ENCODE measurements around the gene SH3PXD2A.

The SH3PXD2A gene

GRCh38 chr10:103784089-103784488, 71.3 kb downstream of the SH3PXD2A start:
- WGBS (ENCODE audit: insufficient coverage), result 99% methylated on average over 7 of the region's 8 CpGs
- Histone ChIP-seq H3K36me3 (ENCODE audit: control insufficient read depth in 4 of 4, insufficient read depth in 4 of 4, low read length in 3 of 4) (no peaks in the 10 kb centered on the region), H3K27ac (ENCODE audit: insufficient read depth in 1 of 2, low read depth in 1 of 2, low read length in 2 of 2, poor library complexity in 1 of 2, severe bottlenecking in 2 of 2) (no peak overlapping the region), H3K9me3 (ENCODE audit: control extremely low read depth in 1 of 5, control insufficient read depth in 4 of 5, insufficient read depth in 2 of 5, low read depth in 1 of 5, low read length in 4 of 5) (no peaks in the 10 kb centered on the region), H3K4me1 (ENCODE audit: control extremely low read depth in 1 of 4, control insufficient read depth in 4 of 4, insufficient read depth in 4 of 4, low read length in 3 of 4) (peaks cover 0 to 35% (median 7%) of the 10 kb centered on the region in 4 experiments), H3K27me3 (replicated peaks in 2 of 5; ENCODE audit: control insufficient read depth in 4 of 5, insufficient read depth in 5 of 5, low read length in 4 of 5) (peaks cover 0 to 7% (median 0%) of the 10 kb centered on the region in 5 experiments), H3K4me3 (ENCODE audit: control insufficient read depth in 1 of 7, extremely low read depth in 1 of 7, insufficient read depth in 4 of 7, low read depth in 2 of 7, low read length in 6 of 7) (no peak overlapping the region)
- POLR2A ChIA-PET, result no interaction called here
- CTCF ChIA-PET, result interaction anchor here (0.5 to 2.5 kb wide), 5 partner anchors 9 to 105 kb away, joined by 3 to 7 read pairs (median 3); no protein-coding TSS in a partner anchor
- DNase-seq, result no peak

- CTCF ChIA-PET, result interaction anchor here (0.7 to 2.5 kb wide), 4 partner anchors 10 to 17 kb away, joined by 3 to 7 read pairs (median 3); no protein-coding TSS in a partner anchor
- WGBS (ENCODE audit: insufficient coverage), result 100% methylated on average over 6 of the region's 7 CpGs
- Histone ChIP-seq H3K4me3 (ENCODE audit: control insufficient read depth in 1 of 7, extremely low read depth in 1 of 7, insufficient read depth in 4 of 7, low read depth in 2 of 7, low read length in 6 of 7) (no peak overlapping the region), H3K9me3 (ENCODE audit: control extremely low read depth in 1 of 5, control insufficient read depth in 4 of 5, insufficient read depth in 2 of 5, low read depth in 1 of 5, low read length in 4 of 5) (no peaks in the 10 kb centered on the region), H3K27ac (ENCODE audit: insufficient read depth in 1 of 2, low read depth in 1 of 2, low read length in 2 of 2, poor library complexity in 1 of 2, severe bottlenecking in 2 of 2) (no peak overlapping the region), H3K36me3 (ENCODE audit: control insufficient read depth in 4 of 4, insufficient read depth in 4 of 4, low read length in 3 of 4) (no peaks in the 10 kb centered on the region), H3K27me3 (replicated peaks in 2 of 5; ENCODE audit: control insufficient read depth in 4 of 5, insufficient read depth in 5 of 5, low read length in 4 of 5) (peaks cover 0 to 7% (median 0%) of the 10 kb centered on the region in 5 experiments), H3K4me1 (ENCODE audit: control extremely low read depth in 1 of 4, control insufficient read depth in 4 of 4, insufficient read depth in 4 of 4, low read length in 3 of 4) (peaks cover 0 to 33% (median 7%) of the 10 kb centered on the region in 4 experiments)
- no peak for DNase-seq
- POLR2A ChIA-PET, result no interaction called here
Measured at GRCh38 chr10:103783681-103784080, 71.7 kb downstream of the SH3PXD2A start.

GRCh38 chr10:103781329-103782061, 73.9 kb downstream of the SH3PXD2A start:
- peak in 2 of 3 donors; percentile 44 to 55 for DNase-seq
- Histone ChIP-seq H3K36me3 (ENCODE audit: control insufficient read depth in 4 of 4, insufficient read depth in 4 of 4, low read length in 3 of 4) (no peaks in the 10 kb centered on the region), H3K9me3 (ENCODE audit: control extremely low read depth in 1 of 5, control insufficient read depth in 4 of 5, insufficient read depth in 2 of 5, low read depth in 1 of 5, low read length in 4 of 5) (no peaks in the 10 kb centered on the region), H3K27me3 (replicated peaks in 2 of 5; ENCODE audit: control insufficient read depth in 4 of 5, insufficient read depth in 5 of 5, low read length in 4 of 5) (peaks cover 0 to 7% (median 0%) of the 10 kb centered on the region in 5 experiments), H3K4me1 (ENCODE audit: control extremely low read depth in 1 of 4, control insufficient read depth in 4 of 4, insufficient read depth in 4 of 4, low read length in 3 of 4) (peaks cover 0 to 35% (median 7%) of the 10 kb centered on the region in 4 experiments), H3K27ac (ENCODE audit: insufficient read depth in 1 of 2, low read depth in 1 of 2, low read length in 2 of 2, poor library complexity in 1 of 2, severe bottlenecking in 2 of 2) (no peak overlapping the region), H3K4me3 (ENCODE audit: control insufficient read depth in 1 of 7, extremely low read depth in 1 of 7, insufficient read depth in 4 of 7, low read depth in 2 of 7, low read length in 6 of 7) (no peak overlapping the region)
- POLR2A ChIA-PET, result no interaction called here
- CTCF ChIA-PET, result interaction anchor here (0.7 to 1.9 kb wide), 8 partner anchors 9 to 94 kb away, joined by 3 to 8 read pairs (median 4); no protein-coding TSS in a partner anchor
- WGBS (ENCODE audit: insufficient coverage), result 94% methylated on average over 5 of the region's 6 CpGs

GRCh38 chr10:103780242-103781149, 74.9 kb downstream of the SH3PXD2A start:
- DNase-seq, result no peak
- Histone ChIP-seq H3K27ac (ENCODE audit: insufficient read depth in 1 of 2, low read depth in 1 of 2, low read length in 2 of 2, poor library complexity in 1 of 2, severe bottlenecking in 2 of 2) (no peak overlapping the region), H3K4me1 (ENCODE audit: control extremely low read depth in 1 of 4, control insufficient read depth in 4 of 4, insufficient read depth in 4 of 4, low read length in 3 of 4) (peaks cover 0 to 35% (median 7%) of the 10 kb centered on the region in 4 experiments), H3K9me3 (ENCODE audit: control extremely low read depth in 1 of 5, control insufficient read depth in 4 of 5, insufficient read depth in 2 of 5, low read depth in 1 of 5, low read length in 4 of 5) (no peaks in the 10 kb centered on the region), H3K27me3 (replicated peaks in 2 of 5; ENCODE audit: control insufficient read depth in 4 of 5, insufficient read depth in 5 of 5, low read length in 4 of 5) (peaks cover 0 to 7% (median 0%) of the 10 kb centered on the region in 5 experiments), H3K36me3 (ENCODE audit: control insufficient read depth in 4 of 4, insufficient read depth in 4 of 4, low read length in 3 of 4) (no peaks in the 10 kb centered on the region), H3K4me3 (ENCODE audit: control insufficient read depth in 1 of 7, extremely low read depth in 1 of 7, insufficient read depth in 4 of 7, low read depth in 2 of 7, low read length in 6 of 7) (no peak overlapping the region)
- ChIA-PET CTCF (interaction anchor here (0.7 to 1.9 kb wide), 6 partner anchors 10 to 95 kb away, joined by 3 to 8 read pairs (median 5); no protein-coding TSS in a partner anchor), POLR2A (interaction anchor here (0.6 kb wide), 1 partner anchor 16 kb away, joined by 3 read pairs; no protein-coding TSS in a partner anchor)
- WGBS (ENCODE audit: insufficient coverage), result 83% methylated on average over 7 of the region's 8 CpGs

- CTCF ChIA-PET, result interaction anchor here (0.7 to 1.5 kb wide), 4 partner anchors 13 to 96 kb away, joined by 3 to 5 read pairs (median 4); no protein-coding TSS in a partner anchor
- H3K27ac ChIP-seq (ENCODE audit: insufficient read depth in 1 of 2, low read depth in 1 of 2, low read length in 2 of 2, poor library complexity in 1 of 2, severe bottlenecking in 2 of 2), result no peak overlapping the region
- H3K9me3 ChIP-seq (ENCODE audit: control extremely low read depth in 1 of 5, control insufficient read depth in 4 of 5, insufficient read depth in 2 of 5, low read depth in 1 of 5, low read length in 4 of 5), result peaks cover 0 to 5% (median 1%) of the 10 kb centered on the region in 5 experiments
- H3K27me3 ChIP-seq (replicated peaks in 2 of 5; ENCODE audit: control insufficient read depth in 4 of 5, insufficient read depth in 5 of 5, low read length in 4 of 5), result peaks cover 0 to 7% (median 0%) of the 10 kb centered on the region in 5 experiments
- POLR2A ChIA-PET, result no interaction called here
- WGBS (ENCODE audit: insufficient coverage), result 98% methylated on average over 10 of the region's 10 CpGs
- DNase-seq, result no peak
- H3K4me3 ChIP-seq (ENCODE audit: control insufficient read depth in 1 of 7, extremely low read depth in 1 of 7, insufficient read depth in 4 of 7, low read depth in 2 of 7, low read length in 6 of 7), result no peak overlapping the region
- peaks cover 0 to 22% (median 7%) of the 10 kb centered on the region in 4 experiments for H3K4me1 ChIP-seq (ENCODE audit: control extremely low read depth in 1 of 4, control insufficient read depth in 4 of 4, insufficient read depth in 4 of 4, low read length in 3 of 4)
- H3K36me3 ChIP-seq (ENCODE audit: control insufficient read depth in 4 of 4, insufficient read depth in 4 of 4, low read length in 3 of 4), result no peaks in the 10 kb centered on the region
Measured at GRCh38 chr10:103778358-103779139, 76.8 kb downstream of the SH3PXD2A start.

- Histone ChIP-seq H3K4me1 (ENCODE audit: control extremely low read depth in 1 of 4, control insufficient read depth in 4 of 4, insufficient read depth in 4 of 4, low read length in 3 of 4) (peaks cover 0 to 34% (median 16%) of the 10 kb centered on the region in 4 experiments), H3K4me3 (ENCODE audit: control insufficient read depth in 1 of 7, extremely low read depth in 1 of 7, insufficient read depth in 4 of 7, low read depth in 2 of 7, low read length in 6 of 7) (no peak overlapping the region), H3K27me3 (replicated peaks in 2 of 5; ENCODE audit: control insufficient read depth in 4 of 5, insufficient read depth in 5 of 5, low read length in 4 of 5) (peaks cover 0 to 7% (median 0%) of the 10 kb centered on the region in 5 experiments), H3K9me3 (ENCODE audit: control extremely low read depth in 1 of 5, control insufficient read depth in 4 of 5, insufficient read depth in 2 of 5, low read depth in 1 of 5, low read length in 4 of 5) (peaks cover 0 to 5% (median 1%) of the 10 kb centered on the region in 5 experiments), H3K36me3 (ENCODE audit: control insufficient read depth in 4 of 4, insufficient read depth in 4 of 4, low read length in 3 of 4) (no peaks in the 10 kb centered on the region), H3K27ac (ENCODE audit: insufficient read depth in 1 of 2, low read depth in 1 of 2, low read length in 2 of 2, poor library complexity in 1 of 2, severe bottlenecking in 2 of 2) (no peak overlapping the region)
- CTCF ChIA-PET, result interaction anchor here (2.6 kb wide), 1 partner anchor 12 kb away, joined by 11 read pairs; no protein-coding TSS in a partner anchor
- DNase-seq, result no peak
- POLR2A ChIA-PET, result no interaction called here
- WGBS (ENCODE audit: insufficient coverage), result 97% methylated on average over 11 of the region's 12 CpGs
Measured at GRCh38 chr10:103776878-103777591, 78.3 kb downstream of the SH3PXD2A start.

Measured in common myeloid progenitor, CD34-positive (primary cell).